Measurements from ENCODE around the gene EXOG.

EXOG gene

GRCh38 chr3:38474928-38475605 lies 21.1 kb upstream of the EXOG start:
- no peak for DNase-seq

DNA sequence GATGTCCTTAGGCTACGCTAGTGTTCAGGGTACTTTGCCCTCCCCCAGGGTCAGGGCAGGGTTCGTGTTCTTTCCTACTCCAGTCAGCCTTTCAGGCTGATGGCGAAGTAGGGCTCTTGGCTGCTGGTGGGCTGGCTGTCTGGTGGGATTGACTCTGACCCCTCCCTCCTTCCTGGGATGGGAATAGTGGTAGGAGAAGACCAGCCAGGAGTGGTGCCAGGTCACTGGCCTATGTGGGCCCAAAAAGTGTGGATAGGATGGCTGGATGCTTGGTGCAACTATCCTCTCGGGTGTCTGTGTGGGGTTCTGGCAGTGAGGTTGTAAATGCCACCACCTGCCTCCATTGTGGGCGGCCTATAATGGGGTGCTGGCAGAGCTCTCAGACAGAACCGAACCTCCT lies 20.4 kb upstream of the EXOG start:
- DNase-seq, result no peak

- DNase-seq, result no peak
Observed at GRCh38 chr3:38476157-38476756, 19.9 kb upstream of the EXOG start.

DNA sequence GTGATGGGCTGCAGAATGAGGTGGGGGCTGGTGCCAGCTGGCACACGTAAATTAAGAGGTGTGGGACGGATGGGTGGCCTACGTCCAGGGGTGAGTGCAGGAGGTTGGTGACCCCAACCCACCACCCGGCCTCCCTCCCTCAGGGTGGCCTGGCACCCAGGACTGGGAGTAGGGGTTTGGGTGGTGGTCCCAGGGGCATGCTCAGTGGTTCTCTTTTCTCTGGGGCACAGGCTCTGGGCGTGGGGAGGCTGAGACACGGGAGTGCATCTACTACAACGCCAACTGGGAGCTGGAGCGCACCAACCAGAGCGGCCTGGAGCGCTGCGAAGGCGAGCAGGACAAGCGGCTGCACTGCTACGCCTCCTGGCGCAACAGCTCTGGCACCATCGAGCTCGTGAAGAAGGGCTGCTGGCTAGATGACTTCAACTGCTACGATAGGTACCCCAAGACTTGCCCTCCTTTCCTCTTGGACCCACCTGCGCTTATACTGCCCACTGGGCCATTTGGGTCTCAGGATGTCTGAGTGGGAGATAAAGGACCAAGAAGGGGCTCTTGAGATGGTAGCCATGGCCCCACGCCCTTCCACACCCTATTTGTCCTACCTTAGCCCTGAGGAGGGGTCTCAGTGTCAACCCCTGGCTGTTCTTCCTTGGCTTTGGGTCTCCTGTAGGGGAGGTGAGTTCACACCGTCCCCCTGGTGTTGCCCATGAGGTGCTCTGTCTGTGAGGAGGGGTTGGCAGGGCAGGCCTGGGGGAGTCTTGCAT lies 18.9 kb upstream of the EXOG start:
- no peak for DNase-seq

- no peak for DNase-seq
Observed at GRCh38 chr3:38477839-38478450, 18.2 kb upstream of the EXOG start.

- no peak for DNase-seq
Observed at GRCh38 chr3:38478901-38479300, 17.2 kb upstream of the EXOG start.

DNA sequence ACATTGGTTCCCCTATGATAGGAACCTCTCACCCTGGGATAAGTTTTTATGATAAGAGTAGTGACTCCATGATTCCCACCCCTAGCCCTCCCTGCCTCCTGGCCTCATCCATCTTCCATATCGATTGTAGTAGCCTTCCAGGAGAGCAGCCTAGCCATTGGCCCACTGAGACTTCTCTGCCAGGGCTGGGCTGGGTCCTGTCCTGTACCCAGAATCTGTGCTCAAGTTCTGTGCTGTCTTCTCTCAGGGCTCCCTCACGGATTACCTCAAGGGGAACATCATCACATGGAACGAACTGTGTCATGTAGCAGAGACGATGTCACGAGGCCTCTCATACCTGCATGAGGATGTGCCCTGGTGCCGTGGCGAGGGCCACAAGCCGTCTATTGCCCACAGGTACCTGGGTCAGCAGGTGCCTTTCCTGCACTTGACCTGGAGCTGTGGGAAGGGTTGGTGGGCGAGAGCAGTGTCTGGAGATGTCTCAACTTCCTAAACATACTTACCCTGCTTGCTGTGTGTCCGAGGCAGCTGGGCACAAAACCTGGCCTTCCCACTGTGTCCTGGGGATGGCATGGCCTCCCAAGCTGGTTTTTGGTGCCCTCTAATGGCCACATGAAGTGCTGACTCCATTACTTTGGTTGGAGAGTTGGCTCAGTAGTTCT lies 16.6 kb upstream of the EXOG start:
- DNase-seq, result peak; percentile 39

DNA sequence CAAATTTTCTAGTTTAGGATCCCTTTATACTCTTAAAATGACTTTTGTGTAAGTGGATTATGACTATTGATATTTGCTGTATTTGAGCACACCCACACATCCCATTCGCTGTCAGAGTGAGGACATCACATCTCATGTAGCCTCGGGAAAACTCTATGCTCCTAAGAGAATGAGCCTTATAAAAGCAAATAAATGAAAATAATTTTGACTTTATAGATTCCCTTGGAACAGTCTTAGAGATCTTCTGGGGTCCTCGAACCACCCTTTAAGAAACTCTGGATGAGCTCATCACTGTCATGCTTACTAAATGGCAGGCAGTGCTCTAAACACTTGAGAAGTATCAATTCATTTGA lies 16.1 kb upstream of the EXOG start:
- no peak for DNase-seq

DNA sequence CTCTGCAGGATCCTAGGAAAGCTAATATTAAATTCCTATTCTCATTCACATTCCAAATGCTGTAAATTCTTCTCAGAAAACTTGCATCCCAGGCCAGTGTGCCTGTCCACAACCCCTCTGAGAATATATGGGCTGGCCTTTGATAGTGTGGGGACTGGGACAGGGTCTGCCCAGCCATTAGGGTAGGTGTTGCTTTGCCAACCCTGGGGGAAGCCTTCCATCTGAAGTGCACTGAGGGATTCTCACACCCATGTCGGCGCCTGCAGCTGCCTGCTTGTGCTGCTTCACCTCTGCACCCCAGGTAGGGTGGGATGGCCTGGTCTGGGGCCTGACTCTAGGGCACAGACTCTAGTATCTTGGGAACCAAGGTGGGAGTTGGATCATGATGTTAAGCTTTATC lies 15.2 kb upstream of the EXOG start:
- no peak for DNase-seq

DNA sequence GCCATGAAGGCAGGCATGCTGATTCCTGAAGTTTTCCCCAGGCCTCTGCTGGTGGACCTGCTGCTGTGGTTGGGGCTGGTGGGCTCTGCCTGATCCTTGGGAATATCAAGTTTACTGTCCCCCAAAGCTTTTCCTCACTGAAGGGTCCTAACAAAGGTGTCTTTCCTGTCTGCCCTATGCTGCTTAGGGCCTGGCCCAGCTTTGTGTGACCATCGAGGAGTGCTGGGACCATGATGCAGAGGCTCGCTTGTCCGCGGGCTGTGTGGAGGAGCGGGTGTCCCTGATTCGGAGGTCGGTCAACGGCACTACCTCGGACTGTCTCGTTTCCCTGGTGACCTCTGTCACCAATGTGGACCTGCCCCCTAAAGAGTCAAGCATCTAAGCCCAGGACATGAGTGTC lies 13.2 kb upstream of the EXOG start:
- no peak for DNase-seq

- no peak for DNase-seq
Observed at GRCh38 chr3:38487323-38487722, 8.8 kb upstream of the EXOG start.

DNA sequence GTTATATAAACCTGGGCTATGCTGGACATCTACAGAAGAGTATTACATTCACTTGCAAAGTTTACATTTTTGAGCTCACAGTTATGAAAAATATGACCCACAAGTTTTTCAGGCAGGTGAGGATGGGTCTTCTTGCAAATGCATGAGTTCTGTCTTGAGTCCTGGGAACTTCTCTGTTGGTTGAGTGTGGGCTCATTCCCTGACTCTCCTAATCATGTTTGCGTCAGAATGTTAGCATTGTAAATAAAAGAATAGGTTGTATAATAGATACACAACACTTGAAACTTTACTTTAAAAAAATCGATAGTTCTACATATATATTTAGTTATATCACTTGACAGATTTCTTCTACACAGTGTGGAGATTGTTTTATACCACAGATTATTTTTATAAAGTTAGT lies 7.2 kb upstream of the EXOG start:
- DNase-seq, result no peak

DNA sequence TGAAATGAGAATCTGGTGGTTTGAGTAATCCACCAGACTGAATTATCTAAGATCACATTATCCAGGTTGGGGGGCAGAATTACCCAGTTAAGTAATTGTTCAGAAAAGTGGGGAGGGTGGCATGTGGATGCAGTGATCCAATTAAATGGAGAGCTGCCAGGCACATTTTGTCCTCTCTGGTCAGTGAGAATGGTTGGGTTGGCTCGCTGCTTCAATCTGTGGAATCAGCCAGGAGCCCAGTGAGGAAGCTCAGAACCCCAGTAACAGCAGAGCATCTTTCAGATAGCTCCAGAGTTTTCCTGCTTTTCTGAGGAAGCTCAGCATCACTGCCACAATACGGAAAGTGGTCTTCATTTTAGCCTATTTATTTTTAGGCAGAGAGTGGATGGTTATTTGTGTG lies 6.4 kb upstream of the EXOG start:
- no peak for DNase-seq

- DNase-seq, result no peak
Observed at GRCh38 chr3:38490281-38491030, 5.7 kb upstream of the EXOG start.

DNA sequence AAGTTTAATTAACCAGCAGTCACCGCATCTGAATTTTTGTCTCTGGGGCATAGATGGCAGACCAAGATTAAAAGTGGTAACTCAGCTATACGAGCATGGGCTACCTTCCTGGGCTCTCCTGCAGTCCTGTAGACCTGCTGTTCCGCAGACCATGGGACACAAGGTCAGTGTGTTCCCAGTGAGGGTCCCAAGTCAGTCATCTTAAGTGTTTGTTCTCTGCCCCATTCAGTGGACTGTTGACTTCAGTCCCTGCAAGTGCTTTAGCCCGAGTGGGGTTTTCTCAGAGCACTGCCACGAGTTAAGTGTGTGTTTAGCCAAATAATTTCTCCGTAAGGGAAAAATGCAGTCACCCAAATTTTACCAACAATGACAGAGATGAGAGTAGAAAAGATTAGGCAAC lies 4.9 kb upstream of the EXOG start:
- DNase-seq, result no peak

GRCh38 chr3:38493031-38493430 lies 3.1 kb upstream of the EXOG start:
- DNase-seq, result no peak

DNA sequence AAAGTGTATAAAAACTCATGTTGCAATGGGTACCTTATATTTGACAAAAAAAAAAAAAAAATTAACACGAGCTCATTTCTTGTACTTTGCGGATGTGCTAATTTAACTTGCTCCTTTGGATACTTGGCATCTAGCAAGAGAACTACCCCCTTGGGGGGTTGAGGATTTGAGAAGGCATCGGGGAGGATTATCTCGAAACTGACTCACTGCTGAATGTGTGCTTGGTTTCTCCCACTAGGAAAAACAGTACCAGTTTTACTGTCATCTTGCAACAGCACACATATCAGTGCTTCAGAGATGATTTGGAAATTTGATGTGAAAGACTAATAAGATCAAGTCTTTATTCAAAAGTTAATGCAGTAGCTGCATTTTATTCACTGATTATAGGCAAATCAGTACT lies 891 bp downstream of the EXOG start:
- DNase-seq, result no peak

- no peak for DNase-seq
Observed at GRCh38 chr3:38500688-38501417, 4.7 kb downstream of the EXOG start.

- no peak for DNase-seq
Observed at GRCh38 chr3:38507120-38507519, 11.0 kb downstream of the EXOG start.

GRCh38 chr3:38509732-38510131 lies 13.6 kb downstream of the EXOG start:
- DNase-seq, result no peak

- no peak for DNase-seq
Observed at GRCh38 chr3:38510631-38511030, 14.5 kb downstream of the EXOG start.

- no peak for DNase-seq
Observed at GRCh38 chr3:38511546-38511945, 15.4 kb downstream of the EXOG start.

Measured in stimulated activated CD4-positive, alpha-beta T cell treated with anti-CD3 and anti-CD28 coated beads, Interleukin-4, amount 100 ng/mL, for 1 hour (primary cell).